GM19468 (cell line): Measurements from ENCODE around the gene ASH1L.
"Not testable (repeated sequence)": the region's sequence is repeated elsewhere in the genome, so short reads cannot be mapped to it uniquely, and the experiment has no call there.

Experiments used
- ATAC-seq: cut with Tn5 transposase; IDR thresholded peaks from one replicate; pipeline ENCODE4 v1.9.1; 2021; ENCODE audit warnings: mild to moderate bottlenecking, moderate library complexity, moderate number of reproducible peaks; ENCODE audit not compliant: unreplicated experiment; ENCODE audit errors: extremely low read depth

Gene ASH1L

DNA sequence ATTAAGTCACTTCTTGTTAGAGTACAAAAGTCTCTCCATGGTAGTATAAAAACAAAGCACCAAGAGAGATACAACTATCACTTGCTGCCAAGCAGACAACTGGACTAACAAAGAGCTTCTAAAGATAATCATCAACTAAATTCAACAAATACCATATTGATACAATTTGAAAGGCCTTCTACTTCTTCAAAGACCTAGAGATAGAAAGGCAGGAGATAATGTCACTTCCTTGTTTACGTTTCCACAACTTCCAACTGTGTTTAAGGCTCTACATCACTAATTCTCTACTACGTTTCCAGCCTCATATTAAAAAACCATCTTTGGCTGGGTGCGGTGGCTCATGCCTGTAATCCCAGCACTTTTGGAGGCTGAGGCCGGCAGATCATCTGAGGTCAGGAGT lies 104.5 kb downstream of the ASH1L start:
- no peak for ATAC-seq

DNA sequence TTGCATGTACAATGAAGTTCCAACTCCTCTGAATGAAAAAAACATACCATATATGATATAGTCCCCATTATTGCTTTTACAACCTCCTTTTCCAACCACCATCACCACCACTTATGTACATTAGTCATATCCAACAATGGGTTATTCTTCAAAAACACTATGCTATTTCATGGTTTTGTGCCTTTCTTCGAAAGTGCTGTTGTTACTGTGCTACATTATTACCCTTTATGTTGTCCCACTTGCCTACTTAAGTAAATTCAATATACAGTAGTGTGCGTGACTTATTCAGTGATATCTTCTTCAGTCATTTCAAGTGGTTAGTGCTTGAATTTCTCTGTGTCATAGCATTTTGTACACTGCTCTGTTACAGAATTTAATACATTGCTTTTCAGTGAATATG lies 105.3 kb downstream of the ASH1L start:
- ATAC-seq, result no peak

DNA sequence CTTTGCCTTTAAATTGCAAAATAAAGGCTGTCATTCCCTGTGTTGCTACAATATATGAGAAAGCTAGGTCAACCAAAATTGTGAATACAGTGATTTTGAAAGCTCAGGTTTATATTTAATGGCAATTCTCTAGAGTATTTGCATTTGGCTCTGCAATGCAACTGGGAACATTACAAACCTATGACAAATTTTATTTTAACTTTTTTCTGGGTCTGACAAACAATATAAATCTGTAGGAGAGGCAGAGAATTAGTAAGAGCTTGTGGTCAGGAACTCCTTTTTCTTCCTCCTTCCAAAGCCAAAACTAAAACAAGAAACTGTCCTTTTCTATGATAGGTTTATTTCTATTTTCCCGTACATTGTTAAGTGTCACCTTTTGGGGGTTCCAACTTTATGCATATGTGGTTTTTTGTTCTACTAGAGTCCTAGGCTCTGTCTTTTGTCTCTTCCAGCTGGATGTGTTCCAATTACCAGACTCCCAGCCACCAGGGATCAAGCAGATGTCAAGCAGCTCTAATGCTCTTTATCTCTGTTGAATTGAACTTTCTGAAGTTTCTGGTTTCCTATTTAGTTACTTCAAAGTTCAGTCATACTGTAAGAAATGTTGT lies 106.9 kb downstream of the ASH1L start:
- no peak for ATAC-seq

DNA sequence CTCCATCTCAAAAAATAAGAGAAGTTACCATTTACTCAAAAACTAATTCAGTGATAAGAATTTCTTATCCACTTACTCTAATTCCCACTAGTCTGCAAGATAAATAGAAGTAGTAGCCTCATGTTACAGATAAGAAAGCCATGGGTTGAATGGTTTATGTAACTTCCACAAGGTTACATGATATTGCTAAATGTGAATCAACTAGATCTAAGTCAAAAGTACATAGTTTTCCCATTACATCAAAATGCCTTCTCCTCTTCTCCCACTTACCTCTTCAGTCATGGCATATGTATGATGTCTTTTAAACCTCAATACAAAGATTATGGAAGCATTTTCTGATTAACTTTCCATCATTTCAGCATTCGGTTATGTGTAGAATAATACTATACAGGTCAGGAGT lies 108.5 kb downstream of the ASH1L start:
- ATAC-seq, result no peak

DNA sequence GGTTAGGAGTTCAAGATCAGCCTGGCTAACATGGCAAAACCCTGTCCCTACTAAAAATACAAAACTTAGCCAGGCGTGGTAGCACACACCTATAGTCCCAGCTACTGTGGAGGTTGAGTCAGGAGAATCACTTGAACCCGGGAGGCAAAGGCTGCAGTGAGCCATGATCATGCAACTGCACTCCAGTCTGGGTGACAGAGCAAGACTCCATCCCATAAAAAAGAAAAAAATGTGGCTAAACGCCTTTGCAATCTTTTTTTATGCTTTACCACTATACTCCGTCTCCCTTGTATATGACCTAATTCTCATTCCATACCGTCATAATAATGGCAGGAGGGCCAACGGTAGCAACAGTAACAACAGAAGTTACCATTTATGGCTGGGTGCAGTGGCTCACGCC lies 109.5 kb downstream of the ASH1L start:
- no peak for ATAC-seq

DNA sequence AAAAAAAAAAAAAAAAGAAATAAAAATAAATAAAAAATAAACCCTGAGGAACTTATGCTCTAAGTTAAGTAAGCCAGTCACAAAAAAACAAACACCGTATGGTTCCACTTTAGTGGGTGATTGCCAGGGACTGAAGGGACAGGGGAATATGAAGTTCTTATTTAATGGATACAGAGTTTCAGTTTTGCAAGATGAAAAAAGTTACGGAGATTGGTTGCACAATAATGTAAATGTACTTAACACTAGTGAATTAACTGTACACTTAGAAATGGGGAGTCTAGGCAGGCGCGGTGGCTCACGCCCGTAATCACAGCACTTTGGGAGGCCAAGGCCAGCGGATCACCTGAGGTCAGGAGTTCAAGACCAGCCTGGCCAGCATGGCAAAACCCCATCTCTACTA lies 111.4 kb downstream of the ASH1L start:
- no peak for ATAC-seq

DNA sequence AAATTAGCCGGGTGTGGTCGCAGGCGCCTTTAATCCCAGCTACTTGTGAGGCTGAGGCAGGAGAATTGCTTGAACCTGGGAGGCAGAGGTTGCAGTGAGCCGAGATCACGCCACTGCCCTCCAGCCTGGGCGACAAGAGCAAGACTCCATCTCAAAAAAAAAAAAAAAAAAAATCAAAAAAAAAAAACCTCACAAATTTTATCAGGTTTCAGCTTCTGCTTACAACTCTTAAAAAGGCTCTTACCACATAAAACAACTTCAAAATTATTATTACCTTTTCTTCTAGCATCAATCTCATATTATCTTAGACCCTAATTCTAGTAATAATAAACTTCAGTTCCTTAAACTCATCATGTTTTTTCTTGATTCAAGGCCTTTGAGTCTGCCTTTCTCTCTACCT lies 120.2 kb downstream of the ASH1L start:
- ATAC-seq, result not testable (repeated sequence)

DNA sequence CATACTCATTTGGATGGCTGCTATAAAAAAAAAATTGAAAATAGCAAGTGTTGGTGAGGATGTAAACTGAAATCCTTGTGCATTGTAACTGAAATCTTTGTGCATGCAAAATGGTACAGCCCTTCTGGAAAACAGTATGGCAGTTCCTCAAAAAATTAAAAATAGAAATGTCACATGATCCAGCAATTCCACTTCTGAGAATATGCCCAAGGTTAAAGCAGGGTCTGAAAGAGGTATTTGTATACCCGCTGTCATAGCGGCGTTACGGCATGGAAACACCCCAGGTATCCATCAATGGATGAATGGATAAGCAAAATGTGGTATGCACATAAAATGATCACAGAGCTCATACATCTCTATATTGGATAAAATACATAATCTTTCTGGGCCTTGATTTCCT lies 125.2 kb downstream of the ASH1L start:
- ATAC-seq, result no peak

DNA sequence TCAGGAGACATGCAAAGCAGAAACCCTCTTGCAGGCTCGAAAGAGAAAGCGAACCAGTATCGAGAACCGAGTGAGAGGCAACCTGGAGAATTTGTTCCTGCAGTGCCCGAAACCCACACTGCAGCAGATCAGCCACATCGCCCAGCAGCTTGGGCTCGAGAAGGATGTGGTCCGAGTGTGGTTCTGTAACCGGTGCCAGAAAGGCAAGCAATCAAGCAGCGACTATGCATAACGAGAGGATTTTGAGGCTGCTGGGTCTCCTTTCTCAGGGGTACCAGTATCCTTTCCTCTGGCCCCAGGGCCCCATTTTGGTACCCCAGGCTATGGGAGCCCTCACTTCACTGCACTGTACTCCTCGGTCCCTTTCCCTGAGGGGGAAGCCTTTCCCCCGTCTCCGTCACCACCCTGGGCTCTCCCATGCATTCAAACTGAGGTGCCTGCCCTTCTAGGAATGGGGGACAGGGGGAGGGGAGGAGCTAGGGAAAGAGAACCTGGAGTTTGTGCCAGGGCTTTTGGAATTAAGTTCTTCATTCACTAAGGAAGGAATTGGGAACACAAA lies 128.7 kb downstream of the ASH1L start:
- ATAC-seq, result not testable (repeated sequence)

DNA sequence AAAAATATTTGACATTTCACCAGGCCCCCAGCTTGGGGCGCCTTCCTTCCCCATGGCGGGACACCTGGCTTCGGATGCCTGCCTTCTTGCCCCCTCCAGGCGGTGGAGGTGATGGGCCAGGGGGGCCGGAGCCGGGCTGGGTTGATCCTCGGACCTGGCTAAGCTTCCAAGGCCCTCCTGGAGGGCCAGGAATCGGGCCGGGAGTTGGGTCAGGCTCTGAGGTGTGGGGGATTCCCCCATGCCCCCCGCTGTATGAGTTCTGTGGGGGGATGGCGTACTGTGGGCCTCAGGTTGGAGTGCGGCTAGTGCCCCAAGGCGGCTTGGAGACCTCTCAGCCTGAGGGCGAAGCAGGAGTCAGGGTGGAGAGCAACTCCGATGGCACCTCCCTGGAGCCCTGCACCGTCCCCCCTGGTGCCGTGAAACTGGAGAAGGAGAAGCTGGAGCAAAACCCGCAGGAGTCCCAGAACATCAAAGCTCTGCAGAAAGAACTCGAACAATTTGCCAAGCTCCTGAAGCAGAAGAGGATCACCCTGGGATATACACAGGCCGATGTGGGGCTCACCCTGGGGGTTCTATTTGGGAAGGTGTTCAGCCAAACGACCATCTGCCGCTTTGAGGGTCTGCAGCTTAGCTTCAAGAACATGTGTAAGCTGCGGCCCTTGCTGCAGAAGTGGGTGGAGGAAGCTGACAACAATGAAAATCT lies 129.3 kb downstream of the ASH1L start:
- not testable (repeated sequence) for ATAC-seq

DNA sequence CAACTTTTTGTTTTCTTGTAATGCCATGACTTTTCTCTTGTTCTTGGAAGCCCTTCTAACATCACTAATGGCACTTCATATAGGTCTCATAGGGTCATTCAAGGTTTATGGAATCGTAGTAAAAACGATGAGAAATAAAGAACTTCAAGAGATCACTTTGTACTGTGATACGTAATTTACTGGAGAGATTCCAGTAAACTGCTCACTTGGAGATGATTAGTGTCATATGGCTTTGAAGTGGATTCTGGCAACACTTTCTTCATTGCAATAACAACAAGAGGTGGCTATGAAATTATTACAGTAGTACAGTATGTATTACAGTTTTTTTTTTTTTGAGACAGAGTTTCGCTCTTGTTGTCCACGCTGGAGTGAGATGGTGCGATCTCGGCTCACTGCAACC lies 138.5 kb downstream of the ASH1L start:
- no peak for ATAC-seq

DNA sequence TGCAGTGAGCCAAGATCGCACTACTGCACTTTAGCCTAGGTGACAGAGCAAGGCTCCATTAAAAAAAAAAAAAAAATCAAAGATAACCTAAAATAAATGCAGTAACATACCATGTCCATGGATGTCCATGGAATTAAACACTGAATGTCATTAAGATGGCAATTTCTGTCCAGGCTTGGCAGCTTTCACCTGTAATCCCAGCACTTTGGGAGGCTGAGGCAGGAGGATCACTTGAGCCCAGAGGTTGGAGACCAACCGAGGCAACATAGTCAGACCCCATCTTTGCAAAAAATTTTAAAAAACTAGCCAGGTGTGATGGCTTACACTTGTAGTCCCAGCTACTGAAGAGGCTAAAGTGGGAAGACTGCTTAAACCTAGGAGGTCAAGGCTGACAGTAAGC lies 141.8 kb downstream of the ASH1L start:
- no peak for ATAC-seq

DNA sequence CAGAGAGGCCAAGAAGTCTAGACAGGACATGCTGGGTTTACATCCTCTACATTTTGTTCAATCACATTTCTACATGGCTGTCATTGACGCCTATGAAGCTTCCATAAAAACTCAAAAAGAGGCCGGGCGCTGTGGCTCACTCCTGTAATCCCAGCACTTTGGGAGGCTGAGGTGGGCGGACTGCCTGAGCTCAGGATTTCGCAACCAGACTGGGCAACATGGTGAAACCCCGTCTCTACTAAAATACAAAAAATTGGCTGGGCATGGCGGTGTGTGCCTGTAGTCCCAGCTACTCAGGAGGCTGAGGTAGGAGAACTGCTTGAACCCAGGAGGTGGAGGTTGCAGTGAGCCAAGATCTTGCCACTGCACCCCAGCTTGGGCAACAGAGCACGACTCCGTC lies 150.8 kb downstream of the ASH1L start:
- ATAC-seq, result not testable (repeated sequence)

DNA sequence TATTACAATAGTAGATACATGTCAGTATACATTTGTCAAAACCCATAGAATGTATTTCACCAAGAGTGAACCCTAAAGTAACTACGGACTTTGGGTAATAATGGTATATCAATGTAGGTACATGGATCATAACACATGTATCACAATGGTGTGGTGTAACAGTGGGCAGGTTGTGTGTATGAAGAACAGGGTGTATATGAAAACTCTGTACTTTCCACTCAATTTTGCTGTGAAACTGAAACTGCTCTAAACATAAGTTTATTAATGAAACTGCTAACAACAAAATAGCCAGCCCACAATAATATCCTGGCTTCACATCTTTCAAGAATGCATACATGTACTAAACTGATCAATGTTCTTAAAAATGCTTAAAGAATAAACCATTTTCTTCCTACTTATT lies 151.7 kb downstream of the ASH1L start:
- no peak for ATAC-seq

DNA sequence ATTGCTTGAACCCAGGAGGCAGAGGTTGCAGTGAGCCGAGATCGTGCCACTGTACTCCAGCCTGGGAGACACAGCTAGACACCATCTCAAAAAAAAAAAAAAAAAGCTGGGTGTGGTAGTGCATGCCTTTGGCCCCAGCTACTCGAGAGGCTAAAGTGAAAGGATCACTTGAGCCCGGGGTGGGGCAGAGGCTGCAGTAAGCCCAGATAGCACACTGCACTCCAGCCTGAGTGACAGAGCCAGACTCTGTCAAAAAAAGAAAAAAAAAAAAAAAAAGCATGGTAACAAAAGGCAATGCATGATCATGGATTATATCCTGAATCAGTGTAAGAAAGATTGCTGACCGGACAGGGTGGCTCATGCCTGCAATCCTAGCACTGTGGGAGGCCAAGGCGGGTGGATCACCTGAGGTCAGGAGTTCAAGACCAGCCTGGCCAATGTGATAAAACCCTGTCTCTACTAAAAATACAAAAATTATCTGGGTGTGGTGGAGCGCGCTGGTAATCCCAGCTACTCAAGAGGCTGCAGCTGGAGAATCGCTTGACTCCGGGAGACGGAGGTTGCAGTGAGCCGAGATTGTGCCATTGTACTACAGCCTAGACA lies 165.6 kb downstream of the ASH1L start:
- ATAC-seq, result no peak

DNA sequence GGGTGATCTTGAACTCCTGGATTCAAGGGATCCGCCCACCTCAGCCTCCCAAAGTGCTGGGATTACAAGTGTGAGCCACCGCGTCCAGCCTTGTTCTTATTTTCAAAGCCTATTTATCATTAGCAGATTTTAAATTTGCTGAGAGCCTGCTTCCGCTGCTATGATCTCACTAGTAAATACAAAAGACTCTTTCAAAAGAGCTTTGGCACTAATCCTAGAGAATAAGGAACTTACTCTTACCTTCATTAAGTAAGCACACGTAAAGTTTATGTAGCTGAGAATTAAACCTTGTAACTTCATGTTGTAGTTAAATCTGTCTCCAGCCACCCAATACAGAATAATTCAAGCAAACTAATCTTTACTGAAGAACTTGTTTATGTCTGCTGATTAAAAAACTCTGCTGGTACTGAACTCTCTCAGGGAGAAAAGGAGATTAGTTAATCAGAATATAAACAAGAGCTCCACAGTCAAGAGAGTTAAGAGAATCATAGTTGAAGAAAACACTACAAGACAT lies 169.6 kb downstream of the ASH1L start:
- ATAC-seq, result no peak

DNA sequence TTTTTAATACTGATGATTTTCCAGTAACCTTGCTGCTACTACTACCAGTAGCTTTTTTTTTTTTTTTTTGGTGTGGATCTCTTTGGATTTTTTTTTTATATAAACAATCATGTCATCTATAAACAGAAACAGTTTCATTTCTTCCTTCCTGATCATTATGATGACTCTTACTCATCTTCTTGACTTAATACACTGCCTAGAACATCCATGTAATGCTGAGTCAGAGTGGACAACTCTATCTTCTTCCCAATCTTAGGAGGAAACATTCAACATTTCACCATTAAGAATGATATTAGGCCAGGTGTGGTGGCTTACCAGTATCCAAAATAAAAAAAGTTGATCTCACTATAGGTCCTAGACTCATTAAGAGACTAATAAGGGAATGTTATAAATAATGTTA lies 172.8 kb downstream of the ASH1L start:
- no peak for ATAC-seq

DNA sequence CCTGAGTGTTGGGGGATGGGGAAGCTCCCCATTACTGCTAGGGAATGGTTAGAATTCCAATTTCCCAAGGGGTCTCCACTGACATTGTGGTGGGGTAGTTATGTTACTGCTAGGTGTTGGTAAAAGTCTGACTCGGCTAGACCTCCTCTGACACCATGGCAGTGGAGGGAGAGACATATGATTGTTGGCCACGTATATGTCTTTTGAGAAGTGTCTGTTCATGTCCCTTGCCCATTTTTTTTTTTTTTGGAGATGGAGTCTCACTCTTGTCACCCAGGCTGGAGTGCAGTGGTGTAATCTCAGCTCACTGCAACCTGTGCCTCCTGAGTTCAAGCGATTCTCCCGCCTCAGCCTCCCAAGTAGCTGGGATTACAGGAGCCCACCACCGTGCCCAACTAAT lies 176.8 kb downstream of the ASH1L start:
- ATAC-seq, result not testable (repeated sequence)

DNA sequence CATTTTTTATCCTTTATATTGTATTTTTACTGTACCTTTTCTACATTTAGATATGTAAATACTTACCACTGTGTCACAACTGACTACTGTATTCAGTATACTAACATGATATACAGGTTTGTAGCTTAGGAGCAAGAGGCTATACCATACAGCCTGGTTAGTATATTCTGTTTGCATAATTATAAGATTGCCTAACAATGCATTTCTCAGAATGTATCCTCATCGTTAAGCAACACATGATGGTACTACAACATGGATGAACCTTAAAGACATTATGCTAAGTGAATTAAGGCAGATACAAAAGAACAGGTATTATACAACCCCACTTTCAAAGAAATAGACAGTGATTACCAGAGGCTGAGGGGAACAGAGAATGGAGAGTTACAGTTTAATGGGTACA lies 179.2 kb downstream of the ASH1L start:
- no peak for ATAC-seq

DNA sequence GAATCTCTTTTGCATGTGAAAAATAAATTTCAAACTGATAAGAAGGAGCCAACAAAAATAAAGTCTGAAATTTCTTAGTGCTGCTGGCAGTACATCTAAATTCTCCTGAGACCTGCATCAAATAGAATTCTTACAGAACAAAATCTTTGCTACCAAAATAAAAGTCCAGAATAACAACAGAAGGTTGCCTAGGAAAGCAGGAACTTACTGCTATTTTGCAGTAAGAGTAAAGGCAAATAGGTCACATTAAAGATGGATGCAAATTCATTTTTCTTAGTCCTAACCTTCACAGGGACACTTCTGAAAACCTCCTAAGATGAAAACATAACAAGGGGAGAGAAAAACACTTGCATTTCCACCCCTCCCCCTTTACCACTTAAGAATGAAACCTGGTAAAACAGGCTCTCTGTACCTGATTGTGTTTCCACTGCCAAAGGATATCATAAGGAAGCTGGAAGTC lies 182.9 kb downstream of the ASH1L start:
- no peak for ATAC-seq

DNA sequence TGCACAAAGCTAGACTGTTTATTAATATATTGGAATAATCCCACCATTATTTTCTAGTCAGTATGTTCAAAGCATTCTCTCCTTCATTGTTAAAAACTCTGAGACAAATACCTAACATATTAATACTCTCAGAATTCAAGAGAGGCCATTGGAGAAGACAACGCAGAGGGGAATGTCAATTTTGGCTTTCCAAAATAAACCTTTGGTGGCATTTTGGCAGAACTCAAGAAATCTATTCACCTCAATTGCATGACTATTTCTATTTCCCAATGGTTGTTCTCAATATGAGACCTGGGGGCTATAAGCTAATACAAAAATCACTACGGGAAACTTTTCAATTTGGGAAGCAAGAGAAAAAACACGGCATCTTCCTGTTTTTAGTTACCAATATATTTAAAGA lies 183.4 kb downstream of the ASH1L start:
- ATAC-seq, result no peak
